ENCODE data around the gene ARSG. TPM values are rescaled to one million over a fixed set of nuclear protein-coding genes. Genes with fewer than 3 reads are reported as not detected.

The ARSG gene
- total and polyA plus RNA-seq, 10 of the 15 experiments (the other 5 are each of a cell fraction or from before 2014, with no cell fraction given) = 2.9 to 13.5 (median 7.6) TPM

- intact Hi-C loops (cut with micrococcal nuclease; ENCODE audit: unreplicated experiment) (loop anchor here (5.0 kb wide), 2 partner anchors 45 to 55 kb away; partner anchors contain the start of gene AMZ2), in situ Hi-C loops (cut with MboI) (no loop called here)
- ChIA-PET SMC1A (ENCODE audit: uncharacterized antibody, unreplicated experiment) (interaction anchor here (0.8 to 1.3 kb wide), 4 partner anchors 62 to 170 kb away, joined by 3 to 5 read pairs (median 4); no protein-coding TSS in a partner anchor), POLR2A (interaction anchor here (1.0 to 1.5 kb wide), 2 partner anchors 31 to 168 kb away, joined by 4 to 5 read pairs; no protein-coding TSS in a partner anchor), RAD21 (ENCODE audit: unreplicated experiment) (interaction anchor here (1.4 to 6.9 kb wide), 2 partner anchors 106 to 167 kb away, joined by 4 to 54 read pairs; partner anchors contain the start of gene WIPI1), CTCF (interaction anchor here (0.9 to 2.2 kb wide), 6 partner anchors 12 to 176 kb away, joined by 3 to 8 read pairs (median 4); no protein-coding TSS in a partner anchor)
- peak overlapping the region; percentile 98 for H3K9ac ChIP-seq (ENCODE audit: control insufficient read depth, insufficient read depth, low read length)
- peak overlapping the region; percentile 96 for H3K4me2 ChIP-seq (ENCODE audit: control insufficient read depth, insufficient read depth)
- H2AFZ ChIP-seq (ENCODE audit: control insufficient read depth, low read depth, low read length) = peak overlapping the region; percentile 39
- peaks cover 21% of the 10 kb centered on the region for H3K4me1 ChIP-seq (ENCODE audit: control insufficient read depth, insufficient read depth, low read length)
- TSS peak; percentile 63 for BruUV-seq (replicated peaks)
- H3K27me3 ChIP-seq (replicated peaks in 1 of 2; ENCODE audit: control insufficient read depth in 2 of 2, insufficient read depth in 2 of 2, low read length in 1 of 2) = no peaks in the 10 kb centered on the region
- ATAC-seq (no peak), DNase-seq (ENCODE audit: low read depth, low spot score) (no peak), FAIRE-seq (no peak)
- H3K4me3 ChIP-seq = peak overlapping the region; percentile 74
- H3K9me3 ChIP-seq (replicated peaks; ENCODE audit: control insufficient read depth, insufficient read depth, low read length) = no peaks in the 10 kb centered on the region
- H3K36me3 ChIP-seq (ENCODE audit: control insufficient read depth in 2 of 2, insufficient read depth in 2 of 2, low read length in 1 of 2) = no peaks in the 10 kb centered on the region
- no peaks in the 10 kb centered on the region for H4K20me1 ChIP-seq (ENCODE audit: control insufficient read depth, insufficient read depth)
- peaks cover 35% of the 10 kb centered on the region for H3K79me2 ChIP-seq (ENCODE audit: control insufficient read depth, insufficient read depth, low read length)
- TF ChIP-seq SMC3 (IDR thresholded peaks at IDR 0.05; ENCODE audit: borderline replicate concordance, low read length) (no peak), TARDBP (IDR thresholded peaks at IDR 0.05; ENCODE audit: borderline replicate concordance) (0 out of 2 replicates have a peak, but pooled peaks have one; percentile 33)
- WGBS (ENCODE audit: insufficient coverage, insufficient replicate concordance, low lambda C conversion rate, missing lambda C conversion rate) = 45% methylated on average over 9 of the region's 9 CpGs
- H3K27ac ChIP-seq (ENCODE audit: control insufficient read depth, insufficient read depth) = peak overlapping the region; percentile 95
These were observed 1.4 kb downstream of the ARSG start for GRCh38 chr17:68292689-68293040.

GRCh38 chr17:68293490-68294195, 2.3 kb downstream of the ARSG start:
- Histone ChIP-seq H3K27me3 (replicated peaks in 1 of 2; ENCODE audit: control insufficient read depth in 2 of 2, insufficient read depth in 2 of 2, low read length in 1 of 2) (no peaks in the 10 kb centered on the region), H3K27ac (ENCODE audit: control insufficient read depth, insufficient read depth) (no peak overlapping the region), H2AFZ (ENCODE audit: control insufficient read depth, low read depth, low read length) (no peak overlapping the region), H3K9ac (ENCODE audit: control insufficient read depth, insufficient read depth, low read length) (no peak overlapping the region), H3K36me3 (ENCODE audit: control insufficient read depth in 2 of 2, insufficient read depth in 2 of 2, low read length in 1 of 2) (no peaks in the 10 kb centered on the region), H4K20me1 (ENCODE audit: control insufficient read depth, insufficient read depth) (no peaks in the 10 kb centered on the region), H3K4me3 (no peak overlapping the region), H3K4me2 (ENCODE audit: control insufficient read depth, insufficient read depth) (no peak overlapping the region), H3K79me2 (ENCODE audit: control insufficient read depth, insufficient read depth, low read length) (peaks cover 28% of the 10 kb centered on the region), H3K4me1 (ENCODE audit: control insufficient read depth, insufficient read depth, low read length) (peaks cover 13% of the 10 kb centered on the region), H3K9me3 (replicated peaks; ENCODE audit: control insufficient read depth, insufficient read depth, low read length) (no peaks in the 10 kb centered on the region)
- TF ChIP-seq GABPA (IDR thresholded peaks at IDR 0.05; ENCODE audit: low read depth) (no peak), USF2 (IDR thresholded peaks at IDR 0.05; ENCODE audit: borderline replicate concordance, low read depth, low read length) (no peak), NBN (IDR thresholded peaks at IDR 0.05) (no peak), HDAC6 (IDR thresholded peaks at IDR 0.05; ENCODE audit: unreplicated experiment) (no peak), TCF3 (IDR thresholded peaks at IDR 0.05; ENCODE audit: borderline replicate concordance, insufficient read depth, low read depth, low read length) (no peak), EGR1 (IDR thresholded peaks at IDR 0.05; ENCODE audit: borderline replicate concordance in 1 of 2, low read depth in 2 of 2, low read length in 2 of 2) (no peak), ELK1 (IDR thresholded peaks at IDR 0.05; ENCODE audit: low read depth, low read length) (no peak), BRCA1 (IDR thresholded peaks at IDR 0.05; ENCODE audit: low read depth, low read length) (no peak), ATF2 (IDR thresholded peaks at IDR 0.05; ENCODE audit: low read length) (no peak), ZBED1 (IDR thresholded peaks at IDR 0.05; ENCODE audit: borderline replicate concordance) (no peak), JUND (IDR thresholded peaks at IDR 0.05; ENCODE audit: low read depth, low read length) (no peak)
- intact Hi-C loops (cut with micrococcal nuclease; ENCODE audit: unreplicated experiment) = loop anchor here (5.0 kb wide), 2 partner anchors 46 to 54 kb away; partner anchors contain the start of gene AMZ2
- in situ Hi-C loops (cut with MboI) = no loop called here
- BruUV-seq (replicated peaks) = no TSS peak
- DNase-seq (ENCODE audit: low read depth, low spot score) (no peak), ATAC-seq (no peak), FAIRE-seq (no peak)
- ChIA-PET POLR2A (interaction anchor here (0.7 kb wide), 1 partner anchor 18 kb away, joined by 5 read pairs; no protein-coding TSS in a partner anchor), CTCF (interaction anchor here (1.5 kb wide), 1 partner anchor 11 kb away, joined by 3 read pairs; no protein-coding TSS in a partner anchor), RAD21 (ENCODE audit: unreplicated experiment) (no interaction called here), SMC1A (ENCODE audit: uncharacterized antibody, unreplicated experiment) (interaction anchor here (0.5 to 1.2 kb wide), 2 partner anchors 152 to 169 kb away, joined by 4 read pairs; no protein-coding TSS in a partner anchor)
- 100% methylated on average over 6 of the region's 6 CpGs for WGBS (ENCODE audit: insufficient coverage, insufficient replicate concordance, low lambda C conversion rate, missing lambda C conversion rate)
